ENCODE measurements around the gene PSPC1. TPM values are rescaled to one million over a fixed set of nuclear protein-coding genes. Genes with fewer than 3 reads are reported as not detected.
"Not testable (repeated sequence)": the region's sequence is repeated elsewhere in the genome, so short reads cannot be mapped to it uniquely, and the experiment has no call there.

PSPC1 gene
- total RNA-seq, result 40.0 TPM

GRCh38 chr13:19782727-19783682 lies at the start of gene PSPC1:
TSS of gene PSPC1 (minus strand) at chr13:19782945. CDS start at chr13:19782757, 188 bp downstream.
- peak; percentile 95 for DNase-seq (ENCODE audit: low spot score)

DNA sequence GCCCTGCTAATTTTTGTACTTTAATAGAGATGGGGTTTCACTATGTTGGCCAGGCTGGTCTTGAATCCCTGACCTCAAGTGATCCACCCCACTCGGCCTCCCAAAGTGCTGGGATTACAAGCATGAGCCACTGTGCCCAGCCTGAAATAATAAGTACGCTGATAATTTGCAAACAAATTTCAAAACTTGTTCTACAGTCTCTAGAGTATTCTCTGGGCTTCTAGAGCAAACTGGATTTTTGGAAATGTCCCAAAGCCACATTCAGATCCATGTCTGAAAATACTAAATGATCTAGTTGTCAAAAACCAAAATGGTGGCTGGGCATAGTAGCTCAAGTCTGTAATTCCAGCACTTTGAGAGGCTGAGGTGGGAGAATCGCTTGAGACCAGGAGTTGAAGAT lies 39.9 kb upstream of the PSPC1 start:
- no peak for DNase-seq (ENCODE audit: low spot score)

GRCh38 chr13:19818223-19818842 lies 35.6 kb upstream of the PSPC1 start:
- DNase-seq (ENCODE audit: low spot score), result no peak

GRCh38 chr13:19817510-19818158 lies 34.9 kb upstream of the PSPC1 start:
- no peak for DNase-seq (ENCODE audit: low spot score)

- no peak for DNase-seq (ENCODE audit: low spot score)
Observed at GRCh38 chr13:19817106-19817505, 34.4 kb upstream of the PSPC1 start.

DNA sequence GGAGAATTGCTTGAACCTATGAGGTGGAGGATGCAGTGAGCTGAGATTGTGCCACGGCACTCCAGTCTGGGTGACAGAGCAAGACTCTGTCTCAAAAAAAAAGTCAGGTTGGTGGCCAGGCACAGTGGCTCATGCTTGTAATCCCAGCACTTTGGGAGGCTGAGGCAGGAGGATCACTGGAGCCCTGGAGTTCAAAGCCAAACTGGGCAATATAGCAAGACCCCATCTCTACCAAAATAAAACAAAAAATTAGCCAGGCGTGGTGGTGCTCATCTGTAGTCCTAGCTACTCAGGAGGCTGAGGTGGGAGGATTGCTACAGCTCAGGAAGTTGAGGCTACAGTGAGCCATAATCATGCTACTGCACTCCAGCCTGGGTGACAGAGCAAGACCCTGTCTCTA lies 33.1 kb upstream of the PSPC1 start:
- not testable (repeated sequence) for DNase-seq (ENCODE audit: low spot score)

- DNase-seq (ENCODE audit: low spot score), result no peak
Observed at GRCh38 chr13:19810996-19811881, 28.5 kb upstream of the PSPC1 start.

DNA sequence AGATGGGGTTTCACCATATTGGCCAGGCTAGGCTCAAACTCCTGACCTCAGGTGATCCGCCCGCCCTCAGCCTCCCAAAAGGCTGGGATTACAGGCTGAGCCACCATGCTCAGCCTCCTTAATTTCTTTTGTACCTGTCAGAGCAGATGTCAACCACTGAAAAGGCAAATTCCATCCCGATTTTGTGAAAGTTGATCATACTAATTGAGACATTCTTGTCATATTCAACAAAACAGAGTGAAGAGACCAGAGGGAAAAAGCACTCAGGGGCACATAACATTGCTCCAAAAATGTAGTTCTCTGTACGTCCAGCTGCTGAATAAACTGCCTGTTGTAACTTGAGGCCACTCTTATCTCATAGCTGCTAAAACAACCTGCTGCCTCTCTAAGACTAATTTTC lies 27.4 kb upstream of the PSPC1 start:
- no peak for DNase-seq (ENCODE audit: low spot score)

- DNase-seq (ENCODE audit: low spot score), result no peak
Observed at GRCh38 chr13:19805765-19806164, 23.0 kb upstream of the PSPC1 start.

- DNase-seq (ENCODE audit: low spot score), result no peak
Observed at GRCh38 chr13:19795956-19796355, 13.2 kb upstream of the PSPC1 start.

DNA sequence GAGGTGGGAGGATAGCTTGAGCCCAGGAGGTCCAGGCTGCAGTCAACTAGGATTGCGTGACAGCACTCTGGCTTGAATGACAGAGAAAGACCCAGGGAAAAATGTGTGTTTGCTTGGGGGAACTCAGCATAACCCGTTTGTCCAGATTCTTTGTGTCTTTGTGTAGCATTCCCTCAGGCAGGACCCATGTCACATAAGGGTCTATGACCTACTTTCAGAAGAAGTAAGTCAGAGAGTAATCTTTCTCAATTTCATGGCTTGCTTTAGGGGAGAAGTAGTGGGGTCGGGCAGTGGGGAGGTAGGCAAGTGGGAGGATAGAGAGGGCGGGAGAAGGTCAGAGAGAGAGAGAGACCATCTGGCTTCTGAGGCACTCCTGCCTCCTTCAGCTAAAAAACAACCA lies 11.9 kb upstream of the PSPC1 start:
- DNase-seq (ENCODE audit: low spot score), result no peak

- DNase-seq (ENCODE audit: low spot score), result no peak
Observed at GRCh38 chr13:19791953-19792537, 9.3 kb upstream of the PSPC1 start.

DNA sequence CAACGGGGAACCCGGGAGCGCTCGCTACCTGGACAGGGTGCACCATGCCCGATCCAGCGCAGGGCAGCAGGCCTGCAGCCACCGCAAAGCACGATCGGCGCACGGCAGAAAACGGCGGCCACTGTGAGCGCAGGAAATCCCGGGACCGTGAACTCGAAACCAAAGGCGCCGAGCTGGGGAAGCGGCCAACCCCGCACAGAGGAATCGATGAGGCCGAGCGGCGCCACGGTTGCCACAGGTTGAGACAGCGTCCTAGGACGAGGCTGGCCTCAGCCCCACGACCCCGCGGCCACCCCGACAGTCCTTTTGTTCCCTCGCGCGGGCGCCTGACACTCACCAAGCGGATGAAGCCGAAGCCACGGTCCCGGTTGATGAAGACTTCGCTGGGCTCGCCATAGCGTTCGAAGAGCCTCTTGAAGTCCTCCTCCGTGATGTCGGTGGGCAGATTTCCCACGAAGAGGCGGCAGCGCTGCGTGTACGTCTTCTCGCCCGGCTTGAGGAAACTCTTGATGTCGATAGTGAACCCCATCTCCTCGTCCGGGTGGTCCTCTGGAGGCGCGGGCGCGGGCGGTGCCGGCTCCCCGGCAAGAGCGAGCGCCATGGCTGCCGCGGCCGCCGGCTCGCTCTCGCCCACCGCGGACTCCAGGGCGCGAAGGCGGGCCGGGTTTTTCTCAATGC lies 557 bp downstream of the PSPC1 start:
- peak; percentile 45 for DNase-seq (ENCODE audit: low spot score)

DNA sequence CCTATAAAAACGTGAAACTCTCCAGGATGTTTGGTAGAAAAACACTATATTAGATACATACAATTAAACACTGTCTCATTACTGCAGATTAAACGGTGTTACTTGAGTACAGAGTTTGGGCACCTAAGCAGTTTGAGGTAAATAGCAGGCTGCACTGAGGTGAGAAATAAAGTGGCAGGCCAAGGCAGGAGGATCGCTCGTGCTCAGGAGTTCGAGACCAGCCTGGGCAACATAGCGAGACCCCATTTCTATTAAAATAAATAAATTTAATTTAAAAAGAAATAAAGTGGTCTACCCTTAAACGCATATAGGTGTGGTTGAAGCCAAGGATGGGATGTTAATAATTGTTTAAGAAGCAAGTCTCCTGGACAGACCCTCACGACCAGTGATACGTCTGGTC lies 1.2 kb downstream of the PSPC1 start:
- DNase-seq (ENCODE audit: low spot score), result no peak

- not testable (repeated sequence) for DNase-seq (ENCODE audit: low spot score)
Observed at GRCh38 chr13:19780753-19781418, 1.9 kb downstream of the PSPC1 start.

DNA sequence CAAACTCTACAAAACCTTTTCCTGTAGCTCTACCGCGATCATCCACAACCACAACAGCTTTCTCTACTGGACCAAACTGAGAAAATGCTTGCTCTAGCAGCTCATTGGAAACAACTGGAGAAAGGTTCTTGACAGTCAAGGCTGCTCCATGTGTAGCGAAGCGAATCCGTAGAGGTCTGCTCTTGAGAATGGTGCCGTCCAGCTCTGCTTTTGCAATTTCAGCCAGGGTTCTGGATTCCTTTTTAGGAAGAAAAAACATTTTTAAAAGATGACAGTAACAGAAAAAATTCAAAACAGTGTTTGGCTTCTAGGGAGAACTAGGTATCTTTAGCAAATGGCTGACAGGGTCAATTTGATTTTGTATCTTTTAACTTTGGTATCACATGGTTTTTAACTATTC lies 10.4 kb downstream of the PSPC1 start:
- no peak for DNase-seq (ENCODE audit: low spot score)

GRCh38 chr13:19769854-19770253 lies 12.9 kb downstream of the PSPC1 start:
- no peak for DNase-seq (ENCODE audit: low spot score)

- DNase-seq (ENCODE audit: low spot score), result no peak
Observed at GRCh38 chr13:19767966-19768365, 14.8 kb downstream of the PSPC1 start.

GRCh38 chr13:19766591-19766990 lies 16.2 kb downstream of the PSPC1 start:
- DNase-seq (ENCODE audit: low spot score), result no peak

- DNase-seq (ENCODE audit: low spot score), result no peak
Observed at GRCh38 chr13:19764237-19764636, 18.5 kb downstream of the PSPC1 start.

Data from mucosa of gallbladder (tissue), 1 donor.